HG03135 (cell line): Measurements from ENCODE around the gene SPTBN4.
"Not testable (repeated sequence)": the region's sequence is repeated elsewhere in the genome, so short reads cannot be mapped to it uniquely, and the experiment has no call there.

Experiments used
- ATAC-seq: cut with Tn5 transposase; IDR thresholded peaks from one replicate; pipeline ENCODE4 v1.9.1; 2021; ENCODE audit warnings: mild to moderate bottlenecking, moderate library complexity; ENCODE audit not compliant: unreplicated experiment

SPTBN4 gene

GRCh38 chr19:40441719-40442253, 25.0 kb upstream of the SPTBN4 start:
- ATAC-seq: no peak

DNA sequence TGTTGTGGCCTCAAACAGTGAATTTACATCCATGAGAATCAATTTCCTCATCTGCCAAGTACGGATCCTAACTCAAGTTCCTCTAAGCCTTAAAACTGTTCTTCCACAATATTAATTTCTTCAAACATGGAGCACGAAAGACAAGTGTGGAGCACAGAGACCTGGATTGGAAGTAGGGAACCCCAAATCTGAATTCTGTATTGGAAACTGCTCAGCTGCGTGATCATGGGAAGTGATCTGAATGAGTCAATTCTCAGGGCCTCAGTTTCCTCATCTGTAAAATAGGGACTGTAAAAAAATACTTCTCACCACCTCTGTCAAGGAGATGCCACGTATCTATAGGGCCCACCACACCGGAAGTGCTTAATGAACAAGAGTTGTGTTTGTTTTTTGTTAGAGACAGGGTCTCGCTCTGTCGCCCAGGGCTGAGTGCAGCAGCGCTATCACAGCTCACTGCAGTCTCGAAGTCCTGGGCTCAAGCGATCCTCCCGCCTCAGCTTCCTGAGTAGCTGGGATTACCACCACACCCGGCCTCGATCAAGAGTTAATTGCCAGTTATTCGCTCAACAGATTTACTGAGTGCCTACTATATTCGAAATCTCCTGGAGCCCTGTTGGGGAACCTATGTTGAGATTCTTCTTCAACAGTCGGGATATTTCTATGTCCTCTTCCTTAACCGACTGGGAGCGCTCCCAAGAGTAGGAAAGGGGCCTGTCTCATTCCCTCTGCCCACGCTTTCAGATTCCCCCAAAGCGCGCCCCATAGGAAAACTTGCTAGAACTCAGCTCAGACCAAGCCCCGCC, 24.3 kb upstream of the SPTBN4 start:
- ATAC-seq: no peak

DNA sequence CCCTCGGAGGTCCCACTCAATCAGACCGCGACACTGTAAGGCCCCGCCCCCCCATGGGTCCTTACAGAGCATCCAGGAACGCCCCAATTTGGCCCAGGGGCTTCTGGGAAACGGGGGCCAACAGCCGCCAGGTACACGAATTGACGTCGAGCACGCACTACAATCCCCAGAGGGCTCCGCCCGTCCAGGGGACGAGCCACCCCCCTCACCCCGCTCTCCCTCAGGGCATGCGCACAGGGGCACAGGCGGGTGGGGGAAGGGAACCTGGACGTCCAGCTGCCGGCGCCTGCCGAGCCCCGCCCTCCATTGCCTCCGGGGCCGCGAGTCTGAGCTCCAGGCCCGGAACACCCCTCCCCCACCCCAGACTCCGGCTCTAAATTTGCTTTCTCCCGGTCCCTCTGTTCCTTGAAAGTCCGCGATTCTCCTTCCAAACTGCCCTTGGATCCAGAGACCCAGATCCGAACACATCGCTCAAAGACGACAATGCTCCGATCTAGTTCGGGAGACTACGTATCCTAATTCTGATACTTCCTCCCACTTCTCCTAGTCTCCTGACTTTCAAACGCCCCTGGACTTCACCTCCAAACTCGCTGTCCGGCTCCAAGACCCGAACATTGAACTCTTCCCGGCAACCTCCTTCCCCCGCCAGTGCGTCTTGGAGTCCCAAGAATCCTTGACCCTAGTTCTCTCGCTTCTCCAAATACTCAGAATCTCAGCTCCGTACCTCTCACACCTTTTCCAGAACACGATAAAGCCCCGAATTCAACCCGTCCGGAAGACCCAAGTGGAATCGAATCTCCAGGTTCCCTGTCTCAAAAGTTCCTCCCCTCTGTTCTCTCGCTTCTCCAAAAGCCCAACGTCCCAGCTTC, 23.4 kb upstream of the SPTBN4 start:
- ATAC-seq: peak; percentile 74

DNA sequence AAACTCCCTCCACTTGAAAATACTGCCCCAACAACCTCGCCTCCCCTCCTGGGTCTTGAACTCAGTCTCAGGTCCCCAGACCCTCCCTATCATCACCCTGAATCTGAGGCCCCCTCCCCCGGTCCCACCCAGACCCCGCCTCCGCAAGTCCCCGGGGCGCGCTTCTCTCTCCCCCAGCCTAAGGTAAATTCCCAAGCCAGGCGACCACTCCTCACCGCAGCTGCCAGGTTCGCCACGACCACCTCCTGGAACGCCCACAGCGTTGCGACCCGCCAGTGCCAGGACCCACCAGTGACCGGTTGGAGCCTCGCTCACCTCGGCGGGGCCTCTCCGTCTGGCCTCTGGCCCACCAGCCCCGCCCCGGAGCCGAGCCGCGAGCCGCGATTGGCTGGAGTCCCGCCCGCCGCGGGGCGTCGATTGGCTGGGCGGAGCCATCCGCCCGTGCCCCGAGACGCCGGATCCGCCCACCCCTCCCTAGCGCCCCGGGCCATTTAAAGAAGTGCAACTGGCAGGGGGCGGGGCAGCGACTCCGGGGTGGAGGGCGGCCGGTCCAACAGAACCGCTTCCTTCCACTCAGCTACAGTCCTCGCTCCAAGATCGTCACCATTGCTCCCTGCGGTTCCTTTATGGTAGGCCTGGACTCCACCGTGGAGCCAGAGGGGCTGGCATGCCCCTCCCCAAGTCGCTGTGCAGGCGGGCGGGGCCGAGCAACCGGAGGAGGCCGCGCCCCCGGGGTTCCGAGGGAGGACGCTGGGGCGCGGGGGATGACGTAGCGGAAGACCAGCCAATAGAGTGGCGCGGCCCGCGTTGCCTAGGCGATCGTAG, 22.6 kb upstream of the SPTBN4 start, which contains the start of gene SERTAD3:
SERTAD3 (minus strand) TSS at position 336 of the 825 bp plus-strand sequence. CDS start 2,255 bp downstream, outside the sequence.
- peak; percentile 53 for ATAC-seq

DNA sequence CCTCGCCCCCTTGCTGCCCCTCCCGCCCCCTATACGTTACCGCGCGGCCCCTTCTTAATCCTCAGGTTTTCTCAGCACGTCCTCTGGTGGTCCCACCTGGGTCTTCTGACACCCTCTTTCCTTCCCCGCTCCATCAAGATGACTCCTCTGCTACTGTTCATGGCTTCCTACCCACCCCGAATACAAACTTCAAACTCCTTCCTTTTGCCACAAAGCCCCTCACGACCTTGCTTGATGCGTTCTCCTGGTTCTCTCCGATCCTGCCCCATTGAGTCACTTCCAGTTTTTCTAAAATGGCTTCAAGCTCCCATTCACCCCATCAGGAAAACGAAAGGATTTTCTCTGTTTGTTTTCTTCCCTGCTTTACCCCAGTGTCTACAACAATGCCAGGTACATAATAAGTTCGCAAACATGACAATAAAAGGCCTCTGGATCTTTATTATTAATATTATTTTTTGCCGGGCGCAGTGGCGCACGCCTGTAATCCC, 21.9 kb upstream of the SPTBN4 start:
- ATAC-seq: no peak

- no peak for ATAC-seq
These were observed 21.0 kb upstream of the SPTBN4 start for GRCh38 chr19:40445780-40446262.

DNA sequence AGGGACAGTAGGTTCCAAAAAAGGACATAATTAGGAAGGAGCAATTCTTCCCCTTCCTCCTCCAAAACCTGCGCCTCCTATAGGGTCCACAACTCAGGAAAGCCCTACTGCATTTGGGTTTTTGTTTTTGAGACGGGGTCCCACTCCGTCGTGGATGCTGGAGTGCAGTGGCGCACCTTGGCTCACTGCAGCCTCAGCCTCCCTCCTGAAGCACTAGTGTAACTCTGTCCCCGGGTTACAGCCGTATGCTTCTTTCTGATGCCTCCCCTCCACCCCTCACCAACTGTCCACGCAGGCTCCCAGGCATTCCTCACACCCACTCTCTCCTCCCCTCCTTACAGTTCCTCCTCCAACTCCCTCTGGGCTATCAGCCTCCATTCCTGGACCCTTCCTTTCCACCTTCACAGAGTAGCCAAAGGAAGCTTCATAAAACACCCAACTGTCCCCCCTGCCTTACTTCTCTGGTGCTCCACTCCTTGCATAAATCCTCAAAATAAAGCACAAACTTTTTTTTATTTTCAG, 20.5 kb upstream of the SPTBN4 start:
- ATAC-seq: no peak

DNA sequence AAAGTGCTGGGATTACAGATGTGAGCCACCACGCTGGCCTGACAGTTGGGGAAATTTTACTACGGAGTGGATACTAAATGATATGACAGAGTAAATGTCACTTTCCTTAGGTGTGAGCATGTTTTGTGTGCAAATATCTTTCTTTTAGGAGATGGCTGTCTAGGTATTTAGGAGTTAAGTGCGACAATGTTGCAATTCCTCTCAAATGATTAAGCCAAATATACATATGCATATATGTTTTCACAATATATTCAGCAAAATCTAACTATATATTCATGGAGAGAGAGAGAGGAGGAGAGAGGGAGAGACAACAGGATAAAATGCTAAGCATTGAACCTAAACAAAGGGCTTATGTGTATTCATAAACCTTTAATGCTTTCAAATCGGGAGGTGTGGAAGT, 17.3 kb upstream of the SPTBN4 start:
- no peak for ATAC-seq

DNA sequence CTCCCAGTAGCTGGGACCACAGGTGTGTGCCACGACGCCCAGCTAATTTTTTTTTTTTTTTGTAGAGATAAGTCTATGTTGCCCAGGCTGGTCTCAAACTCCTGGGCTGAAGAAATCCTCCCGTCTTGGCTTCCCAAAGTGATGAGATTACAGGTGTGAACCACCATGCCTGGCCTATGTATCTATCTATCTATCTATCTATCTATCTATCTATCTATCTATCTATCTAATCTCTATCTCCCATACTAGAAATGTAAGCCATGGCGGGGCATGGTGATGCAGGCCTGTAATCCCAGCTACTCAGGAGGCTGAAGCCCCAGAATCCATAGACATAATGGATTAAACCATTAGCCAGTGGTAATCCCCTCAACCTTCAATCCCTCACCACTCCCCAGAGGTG, 16.1 kb upstream of the SPTBN4 start:
- ATAC-seq: no peak

GRCh38 chr19:40452016-40452415, 14.8 kb upstream of the SPTBN4 start:
- no peak for ATAC-seq

DNA sequence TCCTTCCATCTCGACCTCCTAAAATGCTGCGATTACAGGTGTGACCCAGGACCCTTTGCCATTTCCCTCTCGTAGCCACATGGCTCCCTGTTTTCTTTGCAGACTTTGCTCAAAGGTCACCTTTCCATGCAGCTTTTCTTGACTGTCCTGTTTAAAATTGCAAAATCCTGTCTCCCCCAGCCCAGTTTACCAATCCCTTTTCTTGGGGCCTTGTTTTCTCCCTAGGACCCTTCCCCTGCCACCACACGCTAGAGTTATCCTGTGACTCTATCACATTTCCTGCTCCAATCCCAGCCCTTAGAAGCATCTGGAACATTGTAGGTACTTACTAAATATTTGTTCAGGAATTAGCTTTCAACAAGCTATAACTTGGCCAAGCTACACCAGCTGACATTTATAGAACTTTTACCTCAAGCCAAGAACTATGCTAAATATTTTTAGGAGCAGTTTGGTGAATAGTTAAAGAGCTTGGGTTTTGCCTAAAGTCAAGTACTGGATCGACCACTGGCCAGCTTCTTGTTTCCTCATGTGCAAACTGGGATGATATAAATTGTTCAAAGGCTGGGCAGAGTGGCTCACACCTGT, 13.6 kb upstream of the SPTBN4 start:
- no peak for ATAC-seq

- not testable (repeated sequence) for ATAC-seq
These were observed 12.9 kb upstream of the SPTBN4 start for GRCh38 chr19:40453943-40454342.

GRCh38 chr19:40457048-40457447, 9.8 kb upstream of the SPTBN4 start:
- ATAC-seq: no peak

- no peak for ATAC-seq
These were observed 8.7 kb upstream of the SPTBN4 start for GRCh38 chr19:40457953-40458596.

DNA sequence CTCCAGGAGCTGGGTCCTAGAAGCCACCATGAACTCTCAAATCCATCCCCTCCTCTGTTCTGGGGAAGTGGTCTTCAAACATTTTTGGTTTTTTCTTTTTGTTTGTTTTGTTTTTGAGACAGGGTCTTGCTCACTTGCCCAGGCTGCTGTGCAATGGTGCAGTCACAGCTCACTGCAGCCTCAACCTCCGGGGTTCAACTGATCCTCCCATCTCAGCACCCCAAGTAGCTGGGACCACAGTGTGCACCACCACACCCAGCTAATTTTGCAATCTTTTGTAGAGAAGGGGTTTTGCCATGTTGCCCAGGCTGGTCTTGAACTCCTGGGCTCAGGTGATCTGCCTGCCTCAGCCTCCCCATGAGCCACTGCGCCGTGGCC, 8.2 kb upstream of the SPTBN4 start:
- no peak for ATAC-seq

DNA sequence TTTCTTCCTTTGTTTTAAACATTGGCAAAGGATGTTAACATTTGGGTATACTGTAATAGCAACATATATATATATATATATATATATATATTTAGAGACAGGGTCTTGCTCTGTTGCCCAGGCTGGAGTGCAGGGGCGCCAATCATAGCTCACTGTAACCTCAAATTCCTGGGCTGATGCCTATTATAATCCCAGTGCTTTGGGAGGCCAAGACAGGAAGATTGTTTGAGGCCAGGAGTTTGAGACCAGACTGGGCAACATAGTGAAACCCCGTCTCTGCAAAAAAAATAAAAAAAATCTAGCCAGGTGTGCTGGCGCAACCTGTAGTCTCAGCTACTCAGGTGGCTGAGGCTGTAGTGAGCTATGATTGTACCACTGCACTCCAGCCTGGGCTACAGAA, 6.6 kb upstream of the SPTBN4 start:
- ATAC-seq: no peak

DNA sequence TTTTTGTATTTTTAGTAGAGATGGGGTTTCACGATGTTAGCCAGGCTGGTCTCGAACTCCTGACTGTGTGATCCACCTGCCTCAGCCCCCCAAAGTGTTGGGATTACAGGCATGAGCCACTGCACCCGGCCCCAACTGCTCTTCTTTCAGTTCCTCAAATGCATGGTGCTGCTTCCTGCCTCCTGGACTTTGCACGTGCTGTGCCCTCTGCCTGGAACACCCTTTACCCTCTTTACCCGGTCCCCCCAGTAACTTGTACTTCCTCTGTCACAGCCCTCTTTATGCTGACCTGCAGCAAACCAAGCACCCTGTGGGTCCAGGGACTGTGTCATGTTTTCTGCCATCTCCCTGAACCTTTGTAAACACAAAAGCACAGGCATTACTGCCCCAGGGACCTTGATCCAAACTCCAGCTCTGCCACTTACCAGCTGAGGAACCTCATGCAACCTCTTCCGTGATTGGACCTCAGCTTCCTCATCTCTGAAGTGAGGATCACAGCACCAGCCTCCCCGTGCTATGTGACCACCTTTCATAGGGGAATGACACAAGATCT, 5.1 kb upstream of the SPTBN4 start:
- ATAC-seq: no peak

GRCh38 chr19:40463587-40464037, 3.2 kb upstream of the SPTBN4 start:
- ATAC-seq: not testable (repeated sequence)
